Endothelial cell of umbilical vein (primary cell): ENCODE results near the gene GPR119. TPM values are rescaled to one million over a fixed set of nuclear protein-coding genes. Genes with fewer than 3 reads are reported as not detected.
"Not testable (repeated sequence)": the region's sequence is repeated elsewhere in the genome, so short reads cannot be mapped to it uniquely, and the experiment has no call there.

Source experiments
- BruUV-seq: library from RNA; stranded (reverse); fragments of 400-500 nt; replicated peaks from 2 replicates; lab custom pipeline; 2021; lab: Mats Ljungman, UMichigan
- CTCF ChIA-PET: fragments of 300-600, 350-600 bp; sonication (Branson Sonifier 250); formaldehyde crosslinking; loops from one replicate; lab custom pipeline; 2021; ENCODE audit warnings: antibody characterized with exemption, inconsistent platforms; lab: Charles Lee
- POLR2A ChIA-PET: fragments of 300-600, 350-600 bp; sonication (Branson Sonifier 250); formaldehyde crosslinking; loops from one replicate; lab custom pipeline; 2021; ENCODE audit warnings: antibody characterized with exemption, inconsistent platforms; lab: Charles Lee
- DNase-seq: peaks from one replicate; pipeline ENCODE4 v3.0.0-alpha.2; 2011; ENCODE audit warnings: low read depth, low spot score
- FAIRE-seq: peaks from 2 replicates; lab custom pipeline; 2011; peaks lifted over from hg19 to GRCh38; lab: Jason Lieb, UNC
- H2AFZ ChIP-seq: 2 replicates; pipeline ENCODE4 v1.6.0; 2012; ENCODE audit warnings: low read depth, low read length, control low read depth, inconsistent platforms
- H3K27ac ChIP-seq: 2 replicates; pipeline ENCODE4 v1.5.1; 2011; ENCODE audit warnings: low read depth, mild to moderate bottlenecking, control low read depth, low read length, moderate library complexity; ENCODE audit not compliant: insufficient read depth
- H3K27me3 ChIP-seq, 2 experiments: 2 replicates each; pipeline versions ENCODE4 v1.6.0 to v1.6.1; 2011; ENCODE audit warnings: low read length in 2 of 2, mixed read lengths in 1 of 2; ENCODE audit not compliant: control insufficient read depth in 2 of 2, insufficient read depth in 2 of 2
- H3K36me3 ChIP-seq, 2 experiments: 2 replicates in 1 of 2; 3 replicates in 1 of 2; pipeline ENCODE4 v1.5.1; 2011; ENCODE audit warnings: low read length in 2 of 2, mild to moderate bottlenecking in 1 of 2, moderate library complexity in 1 of 2; ENCODE audit not compliant: control insufficient read depth in 2 of 2, insufficient read depth in 2 of 2; ENCODE audit errors: extremely low read depth in 1 of 2
- H3K4me1 ChIP-seq: 3 replicates; pipeline ENCODE4 v1.5.1; 2011; ENCODE audit warnings: mild to moderate bottlenecking, low read length; ENCODE audit not compliant: control insufficient read depth, insufficient read depth; ENCODE audit errors: extremely low read depth
- H3K4me2 ChIP-seq: 2 replicates; pipeline ENCODE4 v1.6.1; 2011; ENCODE audit warnings: low read length, control low read depth, mixed read lengths; ENCODE audit not compliant: insufficient read depth
- H3K4me3 ChIP-seq, 3 experiments: fragments of 200-600 bp in 1 of 3; sonication (generic), shearing (Covaris generic) in 1 of 3; replicated peaks in 1 of 3; 2 replicates each; pipeline ENCODE4 v1.5.1; 2011 to 2016; ENCODE audit warnings: control low read depth in 3 of 3, low read length in 3 of 3, mild to moderate bottlenecking in 2 of 3, inconsistent platforms in 1 of 3, low read depth in 1 of 3, moderate library complexity in 1 of 3; ENCODE audit not compliant: insufficient read depth in 1 of 3
- H3K79me2 ChIP-seq: 2 replicates; pipeline ENCODE4 v1.6.0; 2012; ENCODE audit warnings: low read length, inconsistent platforms; ENCODE audit not compliant: control insufficient read depth, insufficient read depth
- H3K9ac ChIP-seq: replicated peaks from 2 replicates; pipeline ENCODE3; 2011; ENCODE audit warnings: low read length, control low read depth; ENCODE audit not compliant: insufficient read depth; ENCODE audit errors: extremely low read depth
- H3K9me1 ChIP-seq: replicated peaks from 3 replicates; pipeline ENCODE4 v1.6.0; 2011; ENCODE audit warnings: mild to moderate bottlenecking, low read length; ENCODE audit not compliant: control insufficient read depth, insufficient read depth; ENCODE audit errors: extremely low read depth
- H3K9me3 ChIP-seq: replicated peaks from 2 replicates; pipeline ENCODE4 v1.5.1; 2012; ENCODE audit warnings: low read length, inconsistent platforms; ENCODE audit not compliant: control insufficient read depth, insufficient read depth
- H4K20me1 ChIP-seq: replicated peaks from 2 replicates; pipeline ENCODE3; 2011; ENCODE audit warnings: mild to moderate bottlenecking, low read length; ENCODE audit not compliant: control insufficient read depth, insufficient read depth; ENCODE audit errors: extremely low read depth
- dilution Hi-C: fragments of 300-500 bp; cut with MboI; formaldehyde crosslinking; loops from one replicate; pipeline ENCODE4 v1.15.0; 2019; ENCODE audit warnings: low sequenced_read_pairs; ENCODE audit not compliant: extremely low pct_ligation_motif_present
- intact Hi-C: fragments of 100-400 bp; cut with micrococcal nuclease; formaldehyde crosslinking; loops from one replicate; pipeline ENCODE4 v1.10.0; 2022
- polyA plus RNA-seq, 4 experiments: library from polyadenylated mRNA; depleted of rRNA in 3 of 4; stranded (reverse) in 3 of 4; unstranded in 1 of 4; fragments of >200 nt; gene quantifications; 2 replicates each; pipeline versions ENCODE4 v1.2.1 to v1.2.3, GENCODE V29; 2011 to 2012; ENCODE audit warnings: missing spikeins in 1 of 4
- total RNA-seq: library from RNA; stranded (reverse); gene quantifications from 2 replicates; pipeline ENCODE4 v1.2.3, GENCODE V29; 2021
- TF ChIP-seq, protein P1 (sequence below): IDR thresholded peaks from 2 replicates; pipeline ENCODE4 v1.6.1; 2011; ENCODE audit not compliant: insufficient read depth, insufficient read length
- TF ChIP-seq, protein P2 (sequence below), 2 donors: IDR thresholded peaks; 1 replicate in 1 of 2; 2 replicates in 1 of 2; pipeline ENCODE4 v1.5.1; 2011; ENCODE audit warnings: low read length in 2 of 2, mild to moderate bottlenecking in 2 of 2, moderate library complexity in 2 of 2, control low read depth in 1 of 2, inconsistent platforms in 1 of 2, low read depth in 1 of 2; ENCODE audit not compliant: insufficient read depth in 1 of 2; ENCODE audit errors: extremely low read depth in 1 of 2

Gene GPR119
- total and polyA plus RNA-seq, 2 donors (not counting 3 experiments of a cell fraction or from before 2014, with no cell fraction given): not detected

DNA sequence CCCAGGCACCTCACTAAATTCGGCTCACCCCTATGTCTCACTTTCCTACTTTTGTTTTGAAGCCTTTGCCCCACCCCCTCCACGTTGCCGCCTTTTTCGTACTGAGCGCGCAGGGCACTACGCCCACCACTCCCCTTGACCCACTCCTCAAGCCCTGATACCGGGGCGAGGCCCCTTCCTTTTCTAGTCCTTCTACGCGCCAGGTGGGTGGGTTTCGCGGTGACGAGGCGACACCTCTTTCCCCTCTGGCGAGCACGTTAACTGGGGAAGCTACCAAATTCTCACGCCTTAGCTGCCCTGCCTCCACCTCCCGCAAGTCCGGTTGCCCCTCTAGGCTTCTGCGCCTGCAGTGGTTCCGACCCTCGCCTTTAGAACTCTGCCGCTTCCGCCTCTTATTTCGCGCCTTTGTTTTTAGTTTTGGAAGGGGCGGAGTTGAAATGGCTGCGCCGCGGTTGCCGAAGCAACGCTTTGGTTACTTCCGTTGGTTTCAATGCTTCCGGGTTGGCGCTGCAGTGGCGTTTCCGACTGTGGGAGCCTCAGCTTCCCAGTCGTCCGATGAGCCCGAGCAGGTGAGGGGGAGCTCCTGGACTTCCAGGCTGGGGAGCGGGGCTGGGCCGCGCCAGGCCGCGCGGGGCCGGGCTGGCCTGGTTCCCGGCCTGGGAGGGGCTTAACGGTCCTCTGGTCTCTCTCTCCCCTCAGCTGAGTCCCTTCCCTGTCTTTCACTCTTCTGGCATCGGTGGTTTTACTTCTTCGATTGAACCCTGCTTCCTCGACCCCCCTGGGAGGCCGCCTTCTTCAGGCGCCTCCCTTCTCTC is 45.9 kb downstream of the GPR119 start, which contains the start of gene SLC25A14:
Gene SLC25A14, plus strand, starts transcription at position 512 of the 815 bp plus-strand sequence. CDS start 360 bp downstream, outside the sequence.
- TF ChIP-seq, protein P1, sequence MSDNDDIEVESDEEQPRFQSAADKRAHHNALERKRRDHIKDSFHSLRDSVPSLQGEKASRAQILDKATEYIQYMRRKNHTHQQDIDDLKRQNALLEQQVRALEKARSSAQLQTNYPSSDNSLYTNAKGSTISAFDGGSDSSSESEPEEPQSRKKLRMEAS: peak; percentile 5
- TF ChIP-seq, protein P2, sequence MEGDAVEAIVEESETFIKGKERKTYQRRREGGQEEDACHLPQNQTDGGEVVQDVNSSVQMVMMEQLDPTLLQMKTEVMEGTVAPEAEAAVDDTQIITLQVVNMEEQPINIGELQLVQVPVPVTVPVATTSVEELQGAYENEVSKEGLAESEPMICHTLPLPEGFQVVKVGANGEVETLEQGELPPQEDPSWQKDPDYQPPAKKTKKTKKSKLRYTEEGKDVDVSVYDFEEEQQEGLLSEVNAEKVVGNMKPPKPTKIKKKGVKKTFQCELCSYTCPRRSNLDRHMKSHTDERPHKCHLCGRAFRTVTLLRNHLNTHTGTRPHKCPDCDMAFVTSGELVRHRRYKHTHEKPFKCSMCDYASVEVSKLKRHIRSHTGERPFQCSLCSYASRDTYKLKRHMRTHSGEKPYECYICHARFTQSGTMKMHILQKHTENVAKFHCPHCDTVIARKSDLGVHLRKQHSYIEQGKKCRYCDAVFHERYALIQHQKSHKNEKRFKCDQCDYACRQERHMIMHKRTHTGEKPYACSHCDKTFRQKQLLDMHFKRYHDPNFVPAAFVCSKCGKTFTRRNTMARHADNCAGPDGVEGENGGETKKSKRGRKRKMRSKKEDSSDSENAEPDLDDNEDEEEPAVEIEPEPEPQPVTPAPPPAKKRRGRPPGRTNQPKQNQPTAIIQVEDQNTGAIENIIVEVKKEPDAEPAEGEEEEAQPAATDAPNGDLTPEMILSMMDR (IDR thresholded peaks at IDR 0.05; ENCODE audit: extremely low read depth in 1 of 2, insufficient read depth in 1 of 2, low read depth in 1 of 2, low read length in 2 of 2): no peak
- Histone ChIP-seq H3K27ac (peak within 1 kb of the TSS; percentile 42), H4K20me1 (no peaks in the 10 kb centered on the region), H2AFZ (peak within 1 kb of the TSS; percentile 99), H3K9me3 (no peaks in the 10 kb centered on the region), H3K9ac (peak within 1 kb of the TSS; percentile 72), H3K36me3 (no peaks in the 10 kb centered on the region), H3K4me1 (no peaks in the 10 kb centered on the region), H3K4me2 (peak within 1 kb of the TSS; percentile 83), H3K27me3 (no peaks in the 10 kb centered on the region), H3K79me2 (no peaks in the 10 kb centered on the region), H3K4me3 (peak within 1 kb of the TSS; percentile 53 to 90 (median 69)), H3K9me1 (no peaks in the 10 kb centered on the region)
- BruUV-seq: no TSS peak
- dilution Hi-C loops: no loop called here
- intact Hi-C loops: loop anchor here (1.0 to 5.0 kb wide), 3 partner anchors 63 to 564 kb away; partner anchors contain the start of genes ENOX2, RBMX2 and ZNF280C
- FAIRE-seq (peak; percentile 98), DNase-seq (peak; percentile 67)
- ChIA-PET POLR2A (no interaction called here), CTCF (interaction anchor here (0.7 to 1.0 kb wide), 2 partner anchors 9 to 54 kb away, joined by 3 read pairs; no protein-coding TSS in a partner anchor)

DNA sequence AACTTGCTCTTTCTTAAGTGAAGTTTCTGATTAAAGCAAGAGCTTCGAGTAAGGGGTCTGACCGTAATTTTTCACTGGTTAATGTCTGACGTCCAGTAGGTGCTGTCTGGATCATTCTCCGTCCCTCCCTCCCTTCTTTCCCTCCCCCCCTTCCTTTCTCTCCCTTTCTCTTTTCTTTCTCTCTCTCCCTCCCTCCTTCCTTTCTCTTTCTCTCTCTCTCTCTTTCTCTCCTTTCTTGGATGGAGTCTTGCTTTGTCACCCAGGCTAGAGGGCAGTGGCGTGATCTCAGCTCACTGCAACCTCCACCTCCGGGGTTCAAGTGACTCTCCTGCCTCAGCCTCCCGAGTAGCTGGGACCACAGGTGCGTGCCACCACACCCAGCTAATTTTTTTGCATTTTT is 46.6 kb downstream of the GPR119 start:
- H3K9me3 ChIP-seq, POLR2A ChIA-PET, dilution Hi-C loops, H3K4me1 ChIP-seq, FAIRE-seq, BruUV-seq, H3K9ac ChIP-seq, H3K27me3 ChIP-seq, H3K27ac ChIP-seq, H4K20me1 ChIP-seq, H3K36me3 ChIP-seq, DNase-seq, H3K9me1 ChIP-seq, H2AFZ ChIP-seq, H3K79me2 ChIP-seq: not testable (repeated sequence)
- H3K4me2 ChIP-seq: peak overlapping the region; percentile 81
- intact Hi-C loops: loop anchor here (1.0 to 5.0 kb wide), 3 partner anchors 63 to 564 kb away; partner anchors contain the start of genes ENOX2, RBMX2 and ZNF280C
- H3K4me3 ChIP-seq: peak overlapping the region in 1 of 3 experiments; percentile 90
- CTCF ChIA-PET: interaction anchor here (1.0 kb wide), 1 partner anchor 10 kb away, joined by 3 read pairs; no protein-coding TSS in a partner anchor
